BLaER1 treated with 17β-estradiol and CSF1 and Interleukin-3, amounts not matched to agents 10 nM and 100 nM (cell line): ENCODE measurements around the gene SNX27.

Experiments used
- H3K27ac ChIP-seq, 11 experiments: shearing (Covaris generic); formaldehyde crosslinking; 2 replicates each; pipeline ENCODE4 v1.8.1; 2022
- H3K27me3 ChIP-seq, 11 experiments: shearing (Covaris generic); formaldehyde crosslinking; 2 replicates each; pipeline ENCODE4 v1.8.1; 2022
- H3K36me3 ChIP-seq, 11 experiments: shearing (Covaris generic); formaldehyde crosslinking; 2 replicates each; pipeline ENCODE4 v1.8.1; 2022
- H3K4me1 ChIP-seq, 10 experiments: shearing (Covaris generic); formaldehyde crosslinking; 2 replicates each; pipeline ENCODE4 v1.8.1; 2022
- H3K4me2 ChIP-seq, 11 experiments: shearing (Covaris generic); formaldehyde crosslinking; 2 replicates each; pipeline ENCODE4 v1.8.1; 2022
- H3K4me3 ChIP-seq, 10 experiments: shearing (Covaris generic); formaldehyde crosslinking; 2 replicates each; pipeline ENCODE4 v1.8.1; 2022
- H3K9ac ChIP-seq, 11 experiments: shearing (Covaris generic); formaldehyde crosslinking; 2 replicates each; pipeline ENCODE4 v1.8.1; 2022
- H3K9me3 ChIP-seq, 11 experiments: shearing (Covaris generic); formaldehyde crosslinking; replicated peaks in 1 of 11; 2 replicates each; pipeline ENCODE4 v1.8.1; 2022
- H4K20me1 ChIP-seq, 11 experiments: shearing (Covaris generic); formaldehyde crosslinking; 2 replicates each; pipeline ENCODE4 v1.8.1; 2022
- Cebpa-rat ChIP-seq, 11 experiments: shearing (Covaris generic); IDR thresholded peaks; 2 replicates each; pipeline ENCODE4 v1.8.1; 2022

SNX27 gene

DNA sequence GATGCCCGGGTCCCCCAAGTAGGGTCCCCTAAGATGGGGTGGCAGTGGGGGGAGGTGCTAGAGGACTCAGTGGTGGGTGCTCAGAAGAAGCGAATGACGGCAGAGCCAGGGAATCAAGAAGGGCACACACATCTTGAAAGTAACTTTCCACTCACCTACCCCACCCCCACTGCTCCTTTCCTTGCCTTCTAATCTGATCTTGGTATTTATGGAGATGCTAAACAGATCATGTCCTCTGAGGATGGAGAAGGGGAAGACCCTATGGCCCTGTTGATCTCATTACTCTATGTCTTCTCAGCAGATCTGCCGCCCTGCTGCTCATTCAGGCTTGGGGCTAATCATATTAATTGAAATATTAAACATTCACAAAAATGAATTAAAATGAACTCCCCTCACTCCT, 106.8 kb downstream of the SNX27 start:
- H3K9ac ChIP-seq, result no peak overlapping the region
- H3K9me3 ChIP-seq, result no peaks in the 10 kb centered on the region
- H3K4me3 ChIP-seq, result no peak overlapping the region
- H3K4me1 ChIP-seq, result peaks cover 21 to 37% (median 34%) of the 10 kb centered on the region in 10 experiments
- peaks cover 67 to 95% (median 86%) of the 10 kb centered on the region in 11 experiments for H3K27me3 ChIP-seq
- peaks cover 0 to 14% (median 0%) of the 10 kb centered on the region in 11 experiments; a peak in 3 of 22 replicates for H4K20me1 ChIP-seq
- no peak overlapping the region for H3K4me2 ChIP-seq
- no peak for TF ChIP-seq Cebpa-rat (IDR thresholded peaks at IDR 0.05)
- no peaks in the 10 kb centered on the region for H3K36me3 ChIP-seq
- no peak overlapping the region for H3K27ac ChIP-seq

DNA sequence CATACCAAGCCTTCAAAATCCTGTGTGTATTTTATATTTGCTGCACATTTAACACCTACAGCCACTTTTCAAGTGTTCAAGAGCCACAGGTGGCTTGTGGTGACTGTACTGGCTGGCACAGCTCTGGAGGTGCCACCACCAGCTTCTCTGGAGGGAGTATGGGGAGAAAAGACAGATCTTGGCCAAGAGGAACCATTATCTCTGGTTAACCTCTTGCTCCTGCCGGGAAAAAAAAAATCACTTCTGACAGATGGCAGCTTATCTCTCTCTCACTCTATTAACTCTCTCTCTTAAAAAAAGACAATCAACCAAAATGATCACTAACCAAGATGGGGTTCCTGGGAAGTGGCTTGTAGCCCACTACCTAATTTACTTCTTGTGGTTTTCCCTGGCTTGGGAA, 108.3 kb downstream of the SNX27 start:
- peaks cover 65 to 89% (median 82%) of the 10 kb centered on the region in 11 experiments for H3K27me3 ChIP-seq
- no peaks in the 10 kb centered on the region for H3K36me3 ChIP-seq
- H3K4me3 ChIP-seq, result peak overlapping the region in 6 of 10 experiments; percentile 4 to 68 (median 38); a peak in 6 of 20 replicates
- H3K9me3 ChIP-seq, result no peaks in the 10 kb centered on the region
- no peak for TF ChIP-seq Cebpa-rat (IDR thresholded peaks at IDR 0.05)
- H3K27ac ChIP-seq, result no peak overlapping the region
- peaks cover 21 to 37% (median 34%) of the 10 kb centered on the region in 10 experiments for H3K4me1 ChIP-seq
- H4K20me1 ChIP-seq, result peaks cover 0 to 14% (median 0%) of the 10 kb centered on the region in 11 experiments; a peak in 3 of 22 replicates
- H3K4me2 ChIP-seq, result peak overlapping the region; percentile 81 to 99 (median 90)
- H3K9ac ChIP-seq, result peak overlapping the region in 5 of 11 experiments; percentile 11 to 40 (median 15); a peak in 2 of 22 replicates

- Histone ChIP-seq H3K4me3 (peak overlapping the region; percentile 3 to 68 (median 36); a peak in 15 of 20 replicates), H4K20me1 (peaks cover 0 to 14% (median 0%) of the 10 kb centered on the region in 11 experiments; a peak in 3 of 22 replicates), H3K27me3 (peaks cover 61 to 85% (median 78%) of the 10 kb centered on the region in 11 experiments), H3K27ac (peak overlapping the region in 4 of 11 experiments; percentile 8 to 48 (median 29); a peak in 3 of 22 replicates), H3K4me2 (peak overlapping the region; percentile 81 to 99 (median 90)), H3K4me1 (peaks cover 21 to 37% (median 34%) of the 10 kb centered on the region in 10 experiments), H3K9ac (peak overlapping the region in 8 of 11 experiments; percentile 11 to 40 (median 24); a peak in 7 of 22 replicates), H3K9me3 (no peaks in the 10 kb centered on the region), H3K36me3 (no peaks in the 10 kb centered on the region)
- TF ChIP-seq Cebpa-rat (IDR thresholded peaks at IDR 0.05), result no peak
Measured at GRCh38 chr1:151720554-151720953, 108.7 kb downstream of the SNX27 start.

GRCh38 chr1:151720974-151721787, 109.3 kb downstream of the SNX27 start, which contains the start of gene RIIAD1:
Gene RIIAD1, plus strand, starts transcription at chr1:151721522. Its CDS starts 15 bp downstream, at chr1:151721537.
- H3K27ac ChIP-seq, result peak within 1 kb of the TSS in 4 of 11 experiments; percentile 8 to 48 (median 29); a peak in 3 of 22 replicates
- TF ChIP-seq Cebpa-rat (IDR thresholded peaks at IDR 0.05), result no peak

GRCh38 chr1:151721788-151722510, 110.1 kb downstream of the SNX27 start:
- no peaks in the 10 kb centered on the region for H3K9me3 ChIP-seq
- H3K4me3 ChIP-seq, result peak overlapping the region; percentile 38 to 68 (median 51); a peak in 18 of 20 replicates
- TF ChIP-seq Cebpa-rat (IDR thresholded peaks at IDR 0.05), result no peak
- no peaks in the 10 kb centered on the region for H3K36me3 ChIP-seq
- H3K4me1 ChIP-seq, result peaks cover 21 to 35% (median 32%) of the 10 kb centered on the region in 10 experiments
- H3K27me3 ChIP-seq, result peaks cover 47 to 72% (median 64%) of the 10 kb centered on the region in 11 experiments
- peaks cover 0 to 13% (median 0%) of the 10 kb centered on the region in 11 experiments; a peak in 2 of 22 replicates for H4K20me1 ChIP-seq
- no peak overlapping the region for H3K27ac ChIP-seq
- H3K9ac ChIP-seq, result peak overlapping the region in 6 of 11 experiments; percentile 25 to 57 (median 47); a peak in 7 of 22 replicates
- H3K4me2 ChIP-seq, result peak overlapping the region; percentile 87 to 99 (median 94)

More at GRCh38 chr1:151720974-151721787, 109.3 kb downstream of the SNX27 start, which contains the start of gene RIIAD1:
- Histone ChIP-seq H4K20me1 (peaks cover 0 to 14% (median 0%) of the 10 kb centered on the region in 11 experiments; a peak in 2 of 22 replicates), H3K9me3 (no peaks in the 10 kb centered on the region), H3K4me2 (peak within 1 kb of the TSS; percentile 87 to 99 (median 94)), H3K9ac (peak within 1 kb of the TSS in 9 of 11 experiments; percentile 14 to 57 (median 40); a peak in 12 of 22 replicates), H3K27me3 (peaks cover 54 to 79% (median 72%) of the 10 kb centered on the region in 11 experiments), H3K36me3 (no peaks in the 10 kb centered on the region), H3K4me3 (peak within 1 kb of the TSS; percentile 38 to 68 (median 51); a peak in 18 of 20 replicates), H3K4me1 (peaks cover 21 to 37% (median 34%) of the 10 kb centered on the region in 10 experiments)

DNA sequence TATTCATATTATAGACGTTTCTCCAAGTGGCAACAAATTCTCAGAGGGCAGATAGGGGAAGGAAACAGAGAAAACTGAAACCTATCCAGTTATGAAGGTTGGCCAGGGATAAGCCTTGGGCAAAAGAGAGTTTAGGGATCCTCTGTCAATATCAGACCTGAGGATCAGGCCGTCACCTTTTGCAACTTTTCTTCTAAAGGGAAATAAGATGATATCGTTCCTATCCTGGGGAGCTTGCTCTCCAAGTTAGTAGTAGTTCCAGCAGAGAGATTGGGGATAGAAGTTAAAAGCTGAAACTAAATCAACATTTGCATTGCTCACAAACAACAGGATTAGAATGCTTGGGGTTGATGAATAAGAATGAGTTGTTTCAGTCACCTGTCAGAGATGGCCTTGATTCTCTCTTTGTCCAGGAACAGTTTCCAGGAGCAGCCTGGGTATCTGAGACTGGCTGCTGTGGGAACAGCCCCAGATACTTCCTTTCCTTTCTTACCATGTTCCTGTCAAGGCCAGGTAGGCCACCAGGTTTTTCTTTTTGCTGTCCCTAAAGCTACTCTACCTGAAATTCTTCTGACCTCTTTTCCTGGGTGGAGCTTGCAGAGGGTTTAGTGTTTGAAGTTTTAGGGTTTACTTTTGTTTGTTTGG, 112.0 kb downstream of the SNX27 start:
- Histone ChIP-seq H3K27me3 (peaks cover 28 to 53% (median 45%) of the 10 kb centered on the region in 11 experiments), H3K9ac (no peak overlapping the region), H4K20me1 (no peaks in the 10 kb centered on the region), H3K4me2 (no peak overlapping the region), H3K9me3 (no peaks in the 10 kb centered on the region), H3K4me1 (peaks cover 19 to 23% (median 21%) of the 10 kb centered on the region in 10 experiments), H3K36me3 (no peaks in the 10 kb centered on the region), H3K27ac (no peak overlapping the region), H3K4me3 (no peak overlapping the region)
- no peak for TF ChIP-seq Cebpa-rat (IDR thresholded peaks at IDR 0.05)

DNA sequence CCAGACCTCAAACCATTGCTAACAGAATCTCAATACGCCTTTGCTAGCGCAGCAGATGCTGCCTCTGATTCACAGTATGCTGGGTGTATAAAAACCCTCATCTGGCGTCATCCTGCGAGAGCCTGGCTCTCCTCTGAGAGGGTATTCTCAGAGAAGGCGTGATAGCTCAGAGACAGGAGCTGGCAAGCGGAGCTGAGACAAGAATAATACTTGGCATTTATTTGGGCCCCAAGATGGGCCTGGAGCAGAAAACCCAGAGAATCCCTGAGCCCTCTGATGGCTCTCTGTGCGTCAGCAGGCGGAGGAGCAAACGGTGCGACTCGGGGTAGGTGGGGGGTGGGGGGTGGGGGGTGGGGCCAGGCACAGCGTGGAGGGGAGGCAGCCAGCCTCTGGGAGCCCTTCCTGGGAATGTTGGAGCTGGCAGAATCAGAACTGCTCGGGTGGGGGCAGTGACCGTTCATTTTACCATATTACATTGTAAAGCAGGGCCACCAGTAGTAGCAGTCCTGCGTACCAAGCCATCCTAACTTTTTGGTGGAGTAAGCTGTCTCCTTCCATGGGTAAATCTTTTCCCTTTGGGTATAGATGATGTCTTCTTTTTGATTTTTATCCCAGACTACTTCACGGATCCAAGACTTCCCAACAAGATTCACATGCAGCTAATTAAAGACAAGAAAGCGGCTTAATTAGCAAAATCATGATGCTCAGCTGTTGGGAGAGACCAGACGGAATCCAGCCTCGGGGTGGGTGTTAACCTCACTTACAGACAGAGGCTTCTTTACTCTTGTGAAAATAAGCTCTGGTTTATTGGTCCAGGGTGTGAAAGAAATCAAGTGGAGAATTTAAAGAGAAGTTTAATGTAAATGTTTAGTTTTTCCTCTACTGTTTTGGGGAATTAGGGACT, 116.6 kb downstream of the SNX27 start:
- Histone ChIP-seq H3K9ac (no peak overlapping the region), H4K20me1 (no peaks in the 10 kb centered on the region), H3K36me3 (no peaks in the 10 kb centered on the region), H3K4me3 (no peak overlapping the region), H3K27me3 (peaks cover 0 to 8% (median 2%) of the 10 kb centered on the region in 11 experiments; a peak in 15 of 22 replicates), H3K4me1 (no peaks in the 10 kb centered on the region), H3K4me2 (no peak overlapping the region), H3K27ac (no peak overlapping the region), H3K9me3 (no peaks in the 10 kb centered on the region)
- TF ChIP-seq Cebpa-rat (IDR thresholded peaks at IDR 0.05), result no peak
